ENCODE measurements around the gene ANKRD34A. TPM values are rescaled to one million over a fixed set of nuclear protein-coding genes. Genes with fewer than 3 reads are reported as not detected.
A peak's percentile ranks its signal among the peaks of the same experiment; 100 is the strongest.

Gene ANKRD34A
- total RNA-seq, 2 experiments from 2014 or later, result 0.42 to 0.47 TPM

GRCh38 chr1:145997016-145997717 lies 32.8 kb upstream of the ANKRD34A start:
- Histone ChIP-seq H3K4me1 (ENCODE audit: insufficient read depth, low read length) (peaks cover 57% of the 10 kb centered on the region), H3K27me3 (ENCODE audit: control insufficient read depth in 1 of 2, insufficient read depth in 2 of 2, low read length in 2 of 2) (no peaks in the 10 kb centered on the region), H3K9me3 (ENCODE audit: control insufficient read depth in 1 of 2, insufficient read depth in 1 of 2, low read length in 2 of 2) (no peaks in the 10 kb centered on the region), H3K27ac (ENCODE audit: low read depth in 1 of 2, low read length in 2 of 2) (peak overlapping the region; percentile 91 to 92), H3K36me3 (ENCODE audit: insufficient read depth, low read length) (peaks cover 35% of the 10 kb centered on the region), H3K4me3 (ENCODE audit: low read length) (peak overlapping the region; percentile 61)
- CTCF ChIA-PET, result interaction anchor here (1.0 to 6.3 kb wide), 4 partner anchors 9 to 70 kb away, joined by 3 to 61 read pairs (median 14); partner anchors contain the start of gene RBM8A
- Mint-ChIP-seq H3K27ac (peak overlapping the region; percentile 95), H3K27me3 (no peaks in the 10 kb centered on the region), H3K4me1 (ENCODE audit: low read depth) (peaks cover 71% of the 10 kb centered on the region), H3K9me3 (no peaks in the 10 kb centered on the region), H3K4me3 (peak overlapping the region; percentile 95), H3K36me3 (ENCODE audit: low read depth) (peaks cover 60% of the 10 kb centered on the region)
- DNase-seq, result peak; percentile 31 to 90 (median 60)
- POLR2A ChIA-PET, result interaction anchor here (0.9 to 11.8 kb wide), 16 partner anchors 9 to 173 kb away, joined by 4 to 625 read pairs (median 34); partner anchors contain the start of genes ANKRD34A, LIX1L, NUDT17 and PEX11B
- no peak for TF ChIP-seq CTCF (IDR thresholded peaks at IDR 0.05)
- intact Hi-C loops (cut with DNase I, micrococcal nuclease), result loop anchor here in 1 of 2 experiments (1.0 to 5.0 kb wide), 4 partner anchors 10 to 78 kb away; partner anchors contain the start of genes ANKRD34A, PEX11B, POLR3GL and RBM8A
- ATAC-seq (ENCODE audit: poor library complexity), result peak; percentile 69

GRCh38 chr1:145996433-145997015 lies 32.1 kb upstream of the ANKRD34A start, which contains the start of gene TXNIP:
TSS of gene TXNIP (minus strand) at chr1:145996579. CDS start at chr1:145996266, 313 bp downstream.
- Mint-ChIP-seq H3K9me3 (no peaks in the 10 kb centered on the region), H3K4me3 (peak within 1 kb of the TSS; percentile 95), H3K27me3 (no peaks in the 10 kb centered on the region), H3K36me3 (ENCODE audit: low read depth) (peaks cover 67% of the 10 kb centered on the region), H3K27ac (peak within 1 kb of the TSS; percentile 95), H3K4me1 (ENCODE audit: low read depth) (peaks cover 71% of the 10 kb centered on the region)
- Histone ChIP-seq H3K36me3 (ENCODE audit: insufficient read depth, low read length) (peaks cover 41% of the 10 kb centered on the region), H3K9me3 (ENCODE audit: control insufficient read depth in 1 of 2, insufficient read depth in 1 of 2, low read length in 2 of 2) (no peaks in the 10 kb centered on the region), H3K27ac (ENCODE audit: low read depth in 1 of 2, low read length in 2 of 2) (peak within 1 kb of the TSS; percentile 91 to 92), H3K4me3 (ENCODE audit: low read length) (peak within 1 kb of the TSS; percentile 61), H3K27me3 (ENCODE audit: control insufficient read depth in 1 of 2, insufficient read depth in 2 of 2, low read length in 2 of 2) (no peaks in the 10 kb centered on the region), H3K4me1 (ENCODE audit: insufficient read depth, low read length) (peaks cover 57% of the 10 kb centered on the region)
- peak; percentile 70 to 98 (median 91) for DNase-seq
- intact Hi-C loops (cut with DNase I, micrococcal nuclease), result loop anchor here in 1 of 2 experiments (1.0 to 5.0 kb wide), 5 partner anchors 8 to 78 kb away; partner anchors contain the start of genes ANKRD34A, PEX11B, POLR3GL and RBM8A
- CTCF ChIA-PET, result interaction anchor here (1.0 to 6.3 kb wide), 4 partner anchors 8 to 69 kb away, joined by 3 to 61 read pairs (median 14); partner anchors contain the start of gene RBM8A
- POLR2A ChIA-PET, result interaction anchor here (0.7 to 11.8 kb wide), 17 partner anchors 9 to 173 kb away, joined by 3 to 625 read pairs (median 29); partner anchors contain the start of genes ANKRD34A, ANKRD35, LIX1L and NUDT17
- TF ChIP-seq CTCF (IDR thresholded peaks at IDR 0.05), result no peak
- ATAC-seq (ENCODE audit: poor library complexity), result peak; percentile 72

- Histone ChIP-seq H3K4me1 (ENCODE audit: insufficient read depth, low read length) (peaks cover 53% of the 10 kb centered on the region), H3K27ac (ENCODE audit: low read depth in 1 of 2, low read length in 2 of 2) (peak overlapping the region; percentile 33 to 91), H3K36me3 (ENCODE audit: insufficient read depth, low read length) (peaks cover 41% of the 10 kb centered on the region), H3K4me3 (ENCODE audit: low read length) (peak overlapping the region; percentile 61), H3K9me3 (ENCODE audit: control insufficient read depth in 1 of 2, insufficient read depth in 1 of 2, low read length in 2 of 2) (no peaks in the 10 kb centered on the region), H3K27me3 (ENCODE audit: control insufficient read depth in 1 of 2, insufficient read depth in 2 of 2, low read length in 2 of 2) (no peaks in the 10 kb centered on the region)
- ChIA-PET POLR2A (interaction anchor here (0.7 to 11.8 kb wide), 16 partner anchors 9 to 172 kb away, joined by 3 to 625 read pairs (median 34); partner anchors contain the start of genes ANKRD34A, ANKRD35, LIX1L and NUDT17), CTCF (interaction anchor here (3.1 to 6.3 kb wide), 2 partner anchors 11 to 16 kb away, joined by 21 to 61 read pairs; no protein-coding TSS in a partner anchor)
- DNase-seq (peak in 4 of 14 experiments; percentile 15 to 33 (median 28)), ATAC-seq (ENCODE audit: poor library complexity) (no peak)
- Mint-ChIP-seq H3K4me3 (peak overlapping the region; percentile 95), H3K9me3 (no peaks in the 10 kb centered on the region), H3K27ac (peak overlapping the region; percentile 95), H3K27me3 (no peaks in the 10 kb centered on the region), H3K4me1 (ENCODE audit: low read depth) (peaks cover 72% of the 10 kb centered on the region), H3K36me3 (ENCODE audit: low read depth) (peaks cover 68% of the 10 kb centered on the region)
- intact Hi-C loops (cut with DNase I, micrococcal nuclease), result loop anchor here (1.0 to 5.0 kb wide), 5 partner anchors 8 to 77 kb away; partner anchors contain the start of genes ANKRD34A (in 1 of the 2), PEX11B (in 1 of the 2), POLR3GL (in 1 of the 2) and RBM8A (in 1 of the 2)
- no peak for TF ChIP-seq CTCF (IDR thresholded peaks at IDR 0.05)
Observed at GRCh38 chr1:145995964-145996432, 31.6 kb upstream of the ANKRD34A start.

Data from CD4-positive, alpha-beta T cell (primary cell).